ENCODE results near the gene NKAPD1.
"Not testable (repeated sequence)": the region's sequence is repeated elsewhere in the genome, so short reads cannot be mapped to it uniquely, and the experiment has no call there.

The NKAPD1 gene

DNA sequence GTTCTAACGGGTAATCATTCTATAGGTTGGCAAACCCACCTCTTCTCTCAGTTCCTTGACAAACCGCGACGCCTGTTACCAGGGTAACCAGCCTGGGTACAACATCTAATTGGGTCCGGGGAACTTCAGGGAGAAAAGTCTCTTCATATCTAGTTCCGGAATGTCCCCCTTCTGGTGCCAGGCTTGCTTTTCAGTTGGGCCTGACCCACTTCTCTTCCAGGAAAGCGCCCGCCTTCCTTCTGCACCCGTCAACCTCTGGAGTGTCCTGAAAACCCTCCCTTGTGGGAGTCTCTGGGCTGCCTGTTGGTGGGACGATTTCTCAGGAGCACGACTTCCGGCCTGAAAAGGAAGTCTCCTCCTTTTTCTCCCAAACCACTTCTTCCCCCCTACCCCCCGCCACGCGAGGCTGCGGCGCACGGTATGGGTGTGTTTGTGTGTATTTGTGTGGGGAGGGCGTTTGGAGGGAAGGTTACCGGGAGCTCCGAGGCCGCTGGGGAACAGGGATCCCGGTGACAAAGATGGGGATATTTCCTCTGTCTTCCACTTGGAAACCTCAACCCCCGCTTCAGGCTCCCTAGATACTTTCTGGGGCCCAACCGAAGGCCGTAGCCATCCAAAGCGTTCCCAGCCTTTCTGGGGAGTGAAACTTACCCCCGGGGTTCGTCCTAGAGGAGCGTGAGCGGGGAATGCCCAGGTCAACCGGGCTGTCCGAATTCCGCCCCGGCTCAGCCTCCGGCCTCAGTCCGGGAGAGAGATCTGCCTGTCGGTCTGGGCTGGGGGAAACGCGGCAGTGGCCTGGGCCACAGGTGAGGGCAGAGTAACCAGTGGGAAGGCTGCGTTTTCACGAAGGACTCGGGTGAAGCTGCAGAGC lies at the start of gene NKAPD1, which contains the start of gene PIH1D2:
NKAPD1 (plus strand) TSS at position 359 of the 871 bp plus-strand sequence. CDS start 1,276 bp downstream, outside the sequence.
PIH1D2 (minus strand) TSS at position 77 of the 871 bp plus-strand sequence. CDS start 843 bp downstream, outside the sequence.
- TF ChIP-seq CTCF (IDR thresholded peaks at IDR 0.05; ENCODE audit: low read depth, low read length, missing control alignments): no peak
- peak within 1 kb of the TSS; percentile 93 for H3K4me3 ChIP-seq (ENCODE audit: low read depth, low read length)
- peak; percentile 77 for DNase-seq (ENCODE audit: low read depth)

DNA sequence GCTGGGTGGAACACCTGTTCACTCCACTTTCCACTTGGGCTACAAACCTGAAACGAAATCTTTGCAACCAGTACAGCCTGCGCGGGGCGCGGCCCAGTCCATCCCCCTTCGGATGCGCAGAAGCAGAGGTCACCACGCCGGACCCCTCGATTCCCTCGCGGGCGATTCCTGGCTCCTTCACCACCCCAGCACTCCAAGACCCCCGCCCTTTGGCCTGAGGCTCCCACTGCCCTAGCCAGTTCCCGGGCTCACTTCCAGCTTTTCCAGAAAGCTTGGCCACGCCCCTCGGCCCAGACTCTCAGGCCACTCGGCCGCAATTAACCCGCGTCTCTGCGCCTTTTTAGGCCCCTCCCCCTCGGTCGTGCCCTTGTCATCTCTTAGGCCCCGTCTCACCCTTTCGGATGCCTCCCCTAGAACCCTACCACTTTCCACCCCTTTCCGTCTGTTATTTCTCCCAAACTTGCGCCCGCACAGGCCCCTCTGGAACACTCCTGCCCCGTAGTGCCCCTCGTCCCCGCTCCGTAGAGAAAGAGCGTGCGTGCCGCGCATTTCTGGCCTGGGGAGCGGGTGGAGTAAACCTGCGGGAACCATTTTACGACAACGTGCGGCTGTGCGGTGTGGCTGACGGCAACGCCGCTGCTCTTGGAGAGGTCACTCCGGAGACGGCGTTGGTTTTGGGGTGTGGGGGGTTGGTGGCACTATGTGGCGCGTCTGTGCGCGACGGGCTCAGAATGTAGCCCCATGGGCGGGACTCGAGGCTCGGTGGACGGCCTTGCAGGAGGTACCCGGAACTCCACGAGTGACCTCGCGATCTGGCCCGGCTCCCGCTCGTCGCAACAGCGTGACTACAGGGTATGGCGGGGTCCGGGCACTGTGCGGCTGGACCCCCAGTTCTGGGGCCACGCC lies 49.1 kb upstream of the NKAPD1 start, which contains the start of gene DLAT:
DLAT (plus strand) TSS at position 636 of the 906 bp plus-strand sequence; CDS start at position 701, 65 bp downstream.
- peak within 1 kb of the TSS; percentile 85 for H3K4me3 ChIP-seq (ENCODE audit: low read depth, low read length)
- peak; percentile 83 for DNase-seq (ENCODE audit: low read depth)
- TF ChIP-seq CTCF (IDR thresholded peaks at IDR 0.05; ENCODE audit: low read depth, low read length, missing control alignments): no peak

GRCh38 chr11:112025707-112026106 lies 48.4 kb upstream of the NKAPD1 start:
- no peak for TF ChIP-seq CTCF (IDR thresholded peaks at IDR 0.05; ENCODE audit: low read depth, low read length, missing control alignments)
- H3K4me3 ChIP-seq (ENCODE audit: low read depth, low read length): peak overlapping the region; percentile 85
- no peak for DNase-seq (ENCODE audit: low read depth)

DNA sequence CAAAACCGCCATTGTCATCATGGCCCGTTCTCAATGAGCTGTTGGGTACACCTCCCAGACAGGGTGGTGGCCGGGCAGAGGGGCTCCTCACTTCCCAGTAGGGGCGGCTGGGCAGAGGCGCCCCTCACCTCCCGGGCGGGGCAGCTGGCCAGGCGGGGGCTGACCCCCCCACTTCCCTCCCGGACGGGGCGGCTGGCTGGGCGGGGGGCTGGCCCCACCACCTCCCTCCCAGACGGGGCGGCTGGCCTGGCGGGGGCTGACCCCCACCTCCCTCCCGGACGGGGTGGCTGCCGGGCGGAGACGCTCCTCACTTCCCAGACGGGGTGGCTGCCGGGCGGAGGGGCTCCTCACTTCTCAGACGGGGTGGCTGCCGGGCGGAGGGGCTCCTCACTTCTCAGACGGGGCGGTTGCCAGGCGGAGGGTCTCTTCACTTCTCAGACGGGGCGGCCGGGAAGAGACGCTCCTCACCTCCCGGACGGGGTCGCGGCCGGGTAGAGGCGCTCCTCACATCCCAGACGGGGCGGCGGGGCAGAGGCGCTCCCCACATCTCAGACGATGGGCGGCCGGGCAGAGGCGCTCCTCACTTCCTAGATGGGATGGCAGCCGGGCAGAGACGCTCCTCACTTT lies 47.2 kb upstream of the NKAPD1 start:
- H3K4me3 ChIP-seq (ENCODE audit: low read depth, low read length); DNase-seq (ENCODE audit: low read depth): not testable (repeated sequence)

DNA sequence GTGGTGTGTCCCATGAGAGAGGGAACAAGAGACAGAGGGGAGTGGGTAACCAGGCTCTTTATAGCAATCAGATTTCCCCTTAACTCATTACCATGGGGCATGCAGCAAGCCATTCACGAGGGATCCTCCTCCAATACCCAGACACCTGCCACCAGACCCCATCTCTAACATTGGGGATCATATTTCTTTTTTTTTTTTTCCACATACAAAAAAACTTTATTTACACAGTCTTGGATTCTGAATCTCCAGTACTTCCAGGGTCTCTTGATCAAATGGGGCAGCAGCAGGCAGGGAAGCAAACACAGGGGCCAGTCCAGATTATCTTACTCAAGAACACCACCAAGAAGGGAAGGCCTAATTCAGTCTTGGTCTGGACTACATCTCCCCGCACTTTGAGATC lies 44.6 kb upstream of the NKAPD1 start:
- DNase-seq (ENCODE audit: low read depth): no peak
- H3K4me3 ChIP-seq (ENCODE audit: low read depth, low read length): no peak overlapping the region
- no peak for TF ChIP-seq CTCF (IDR thresholded peaks at IDR 0.05; ENCODE audit: low read depth, low read length, missing control alignments)

DNA sequence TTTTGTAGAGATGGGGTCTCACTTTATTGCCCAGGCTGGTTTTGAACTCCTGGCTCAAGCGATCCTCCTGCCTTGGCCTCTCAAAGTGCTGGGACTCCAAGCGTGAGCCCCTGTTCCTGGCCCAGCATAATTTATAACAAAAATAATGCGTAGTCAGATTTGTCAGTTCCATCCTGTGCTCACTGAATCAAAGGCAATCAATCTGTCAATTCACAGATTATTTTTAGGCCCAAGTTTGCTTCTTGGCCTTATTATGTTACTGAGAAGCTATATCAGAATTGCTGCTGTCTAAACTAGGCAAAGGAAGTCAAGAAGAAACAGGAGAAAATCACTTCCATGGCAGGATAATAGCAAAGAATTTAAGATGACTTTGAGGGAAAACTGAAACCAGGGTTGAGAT lies 40.2 kb upstream of the NKAPD1 start:
- TF ChIP-seq CTCF (IDR thresholded peaks at IDR 0.05; ENCODE audit: low read depth, low read length, missing control alignments): no peak
- DNase-seq (ENCODE audit: low read depth): no peak
- H3K4me3 ChIP-seq (ENCODE audit: low read depth, low read length): no peak overlapping the region

Measured in GM12864 (cell line).